IMR-90 (cell line): ENCODE measurements around the gene EMC8. TPM values are rescaled to one million over a fixed set of nuclear protein-coding genes. Genes with fewer than 3 reads are reported as not detected.

Experiments
- ATAC-seq: fragments of 200-7000 bp; cut with Tn5 transposase; 2 replicates; pipeline ENCODE4 v1.9.1; 2020; ENCODE audit warnings: low read depth, mild to moderate bottlenecking, moderate library complexity
- BruUV-seq: library from RNA; stranded (reverse); fragments of 400-500 nt; replicated peaks from 2 replicates; lab custom pipeline; 2021; lab: Mats Ljungman, UMichigan
- CTCF ChIA-PET: fragments of 300-600 bp; formaldehyde crosslinking; extraction: SDS; loops from one replicate; lab custom pipeline; 2021; ENCODE audit warnings: antibody characterized with exemption; lab: Yijun Ruan, JAX
- POLR2A ChIA-PET: fragments of 300-600 bp; sonication (Branson Sonifier 250); formaldehyde crosslinking; loops from one replicate; lab custom pipeline; 2022; ENCODE audit warnings: antibody characterized with exemption; ENCODE audit not compliant: unreplicated experiment; lab: Charles Lee
- DNase-seq: peaks from one replicate; pipeline ENCODE4 v3.0.0; 2013
- H2AFZ ChIP-seq: replicated peaks from 2 replicates; pipeline ENCODE3; 2013; ENCODE audit warnings: low read length, mild to moderate bottlenecking; ENCODE audit not compliant: poor library complexity
- H2AK5ac ChIP-seq: 2 replicates; pipeline ENCODE4 v1.6.1; 2013; ENCODE audit warnings: low read depth, low read length, inconsistent platforms
- H2AK9ac ChIP-seq: replicated peaks from 2 replicates; pipeline ENCODE3; 2013; ENCODE audit warnings: mild to moderate bottlenecking, low read depth, low read length, moderate library complexity; ENCODE audit not compliant: poor library complexity
- H2BK120ac ChIP-seq: 2 replicates; pipeline ENCODE4 v1.6.1; 2013; ENCODE audit warnings: low read depth, low read length, inconsistent platforms
- H2BK15ac ChIP-seq: 3 replicates; pipeline ENCODE4 v1.6.1; 2013; ENCODE audit warnings: low read depth, low read length, inconsistent platforms
- H2BK20ac ChIP-seq: 2 replicates; pipeline ENCODE4 v1.6.1; 2013; ENCODE audit warnings: low read depth, mild to moderate bottlenecking, inconsistent platforms, low read length, moderate library complexity
- H2BK5ac ChIP-seq: 2 replicates; pipeline ENCODE4 v1.6.1; 2013; ENCODE audit warnings: mild to moderate bottlenecking, low read depth, low read length, inconsistent platforms; ENCODE audit not compliant: poor library complexity, severe bottlenecking
- H3K14ac ChIP-seq: replicated peaks from 2 replicates; pipeline ENCODE4 v1.6.1; 2013; ENCODE audit warnings: low read depth, low read length, inconsistent platforms
- H3K18ac ChIP-seq: 2 replicates; pipeline ENCODE4 v1.6.1; 2013; ENCODE audit warnings: low read depth, low read length, control low read depth
- H3K23ac ChIP-seq: 2 replicates; pipeline ENCODE4 v1.6.1; 2013; ENCODE audit warnings: low read depth, low read length, inconsistent platforms
- H3K27ac ChIP-seq: 2 replicates; pipeline ENCODE4 v1.5.1; 2013; ENCODE audit warnings: mild to moderate bottlenecking, control low read depth, low read length; ENCODE audit not compliant: insufficient read depth
- H3K27me3 ChIP-seq: 2 replicates; pipeline ENCODE4 v1.6.1; 2013; ENCODE audit warnings: low read length; ENCODE audit not compliant: control insufficient read depth, insufficient read depth
- H3K36me3 ChIP-seq: 2 replicates; pipeline ENCODE4 v1.6.1; 2013; ENCODE audit warnings: low read length, mixed read lengths; ENCODE audit not compliant: control insufficient read depth, insufficient read depth
- H3K4ac ChIP-seq: 2 replicates; pipeline ENCODE4 v1.6.1; 2013; ENCODE audit warnings: low read depth, low read length, inconsistent platforms
- H3K4me1 ChIP-seq: 2 replicates; pipeline ENCODE4 v1.6.1; 2013; ENCODE audit warnings: low read length, mixed read lengths; ENCODE audit not compliant: control insufficient read depth, insufficient read depth
- H3K4me2 ChIP-seq: 2 replicates; pipeline ENCODE4 v1.6.1; 2013; ENCODE audit warnings: low read depth, mild to moderate bottlenecking, control low read depth, low read length, moderate library complexity
- H3K4me3 ChIP-seq: 2 replicates; pipeline ENCODE4 v1.5.1; 2013; ENCODE audit warnings: low read depth, mild to moderate bottlenecking, control low read depth, low read length, moderate library complexity; ENCODE audit not compliant: insufficient read depth
- H3K56ac ChIP-seq: 2 replicates; pipeline ENCODE4 v1.6.1; 2013; ENCODE audit warnings: low read length, inconsistent platforms; ENCODE audit not compliant: insufficient read depth; ENCODE audit errors: extremely low read depth
- H3K79me1 ChIP-seq, 2 experiments: 2 replicates each; pipeline ENCODE4 v1.6.1; 2013; ENCODE audit warnings: low read length in 2 of 2, inconsistent platforms in 1 of 2, low read depth in 1 of 2
- H3K9ac ChIP-seq: 2 replicates; pipeline ENCODE4 v1.6.1; 2013; ENCODE audit warnings: low read depth, low read length, control low read depth
- H3K9me1 ChIP-seq: 2 replicates; pipeline ENCODE4 v1.6.1; 2013; ENCODE audit warnings: low read length, inconsistent platforms; ENCODE audit not compliant: insufficient read depth
- H3K9me3 ChIP-seq: 2 replicates; pipeline ENCODE4 v1.6.1; 2013; ENCODE audit warnings: low read length; ENCODE audit not compliant: control insufficient read depth, insufficient read depth
- H4K20me1 ChIP-seq: 2 replicates; pipeline ENCODE4 v1.6.1; 2013; ENCODE audit warnings: low read length, inconsistent platforms; ENCODE audit not compliant: insufficient read depth
- H4K5ac ChIP-seq: 2 replicates; pipeline ENCODE4 v1.6.1; 2013; ENCODE audit warnings: mild to moderate bottlenecking, low read depth, low read length, control low read depth
- H4K8ac ChIP-seq, 2 experiments: 2 replicates each; pipeline ENCODE4 v1.6.1; 2013; ENCODE audit warnings: low read depth in 2 of 2, low read length in 2 of 2, control low read depth in 1 of 2, inconsistent platforms in 1 of 2
- H4K91ac ChIP-seq: 2 replicates; pipeline ENCODE4 v1.6.1; 2013; ENCODE audit warnings: low read depth, low read length, inconsistent platforms; ENCODE audit not compliant: insufficient read depth
- CEBPB ChIP-seq: IDR thresholded peaks from 2 replicates; pipeline ENCODE4 v1.6.1; 2012; ENCODE audit warnings: low read depth, low read length, improper control_type of control experiment
- CHD1 ChIP-seq: IDR thresholded peaks from 2 replicates; pipeline ENCODE4 v1.6.1; 2012; ENCODE audit warnings: low read depth, low read length, improper control_type of control experiment
- ELK1 ChIP-seq: fragments of 150-350 bp; IDR thresholded peaks from 2 replicates; pipeline ENCODE4 v1.6.1; 2016; ENCODE audit warnings: low read depth, mild to moderate bottlenecking, low read length, moderate library complexity, borderline replicate concordance
- MAFK ChIP-seq: IDR thresholded peaks from 2 replicates; pipeline ENCODE4 v1.6.1; 2012; ENCODE audit warnings: low read depth, low read length, improper control_type of control experiment
- MAZ ChIP-seq: IDR thresholded peaks from 2 replicates; pipeline ENCODE4 v1.6.1; 2012; ENCODE audit warnings: low read depth, mild to moderate bottlenecking, low read length, improper control_type of control experiment, moderate library complexity, borderline replicate concordance
- MXI1 ChIP-seq: IDR thresholded peaks from 2 replicates; pipeline ENCODE4 v1.6.1; 2012; ENCODE audit warnings: low read depth, mild to moderate bottlenecking, low read length, moderate library complexity, borderline replicate concordance
- NFE2L2 ChIP-seq: fragments of 150-350 bp; IDR thresholded peaks from 2 replicates; pipeline ENCODE4 v1.6.1; 2016; ENCODE audit warnings: low read depth, mild to moderate bottlenecking, low read length
- POLR2A ChIP-seq: IDR thresholded peaks from 2 replicates; pipeline ENCODE4 v1.6.1; 2012; ENCODE audit warnings: mild to moderate bottlenecking, low read depth, low read length
- RAD21 ChIP-seq: IDR thresholded peaks from 2 replicates; pipeline ENCODE4 v1.6.1; 2012; ENCODE audit warnings: low read length, improper control_type of control experiment
- RCOR1 ChIP-seq: IDR thresholded peaks from 2 replicates; pipeline ENCODE4 v1.6.1; 2012; ENCODE audit warnings: mild to moderate bottlenecking, low read length, improper control_type of control experiment; ENCODE audit not compliant: insufficient replicate concordance
- RFX5 ChIP-seq: IDR thresholded peaks from 2 replicates; pipeline ENCODE4 v1.8.0; 2012; ENCODE audit warnings: low read depth, mild to moderate bottlenecking, low read length, moderate library complexity
- USF2 ChIP-seq: fragments of 150-350 bp; IDR thresholded peaks from 2 replicates; pipeline ENCODE4 v1.6.1; 2017; ENCODE audit warnings: mild to moderate bottlenecking, antibody characterized with exemption, low read length, low read depth
- WGBS, 2 experiments: methylation state at CpG; one replicate each; pipeline versions ENCODE4 v1.1.5 to v1.1.7; 2013; ENCODE audit warnings: missing lambda C conversion rate in 2 of 2; ENCODE audit not compliant: insufficient read length in 1 of 2; ENCODE audit errors: extremely low coverage in 2 of 2; 5-methylcytosine and 5-hydroxymethylcytosine counted together
- dilution Hi-C: fragments of 300-500 bp; cut with HindIII; formaldehyde crosslinking; loops from one replicate; pipeline ENCODE4 v1.14.3; 2018; ENCODE audit warnings: low sequenced_read_pairs; ENCODE audit not compliant: unreplicated experiment
- in situ Hi-C: fragments of 300-500 bp; cut with MboI; formaldehyde crosslinking; loops from 3 replicates; pipeline ENCODE4 v1.14.3; 2019; ENCODE audit warnings: low sequenced_read_pairs, inconsistent platforms, mixed read lengths
- intact Hi-C: fragments of 100-400 bp; cut with micrococcal nuclease; formaldehyde crosslinking; loops from 2 replicates; pipeline ENCODE4 v1.10.0; 2022
- polyA plus RNA-seq, 3 experiments: library from polyadenylated mRNA; depleted of rRNA; stranded (reverse); fragments of >200 nt; gene quantifications; 2 replicates each; pipeline ENCODE4 v1.2.3, GENCODE V29; 2012; ENCODE audit warnings: low replicate concordance in 1 of 3
- total RNA-seq: library from RNA; depleted of rRNA; stranded (reverse); fragments of >200 nt; gene quantifications from 2 replicates; pipeline ENCODE4 v1.2.3, GENCODE V29; 2012

EMC8 gene
- total and polyA plus RNA-seq, 2 of the 4 experiments (the other 2 are of a cell fraction): 23.7 to 48.9 TPM

GRCh38 chr16:85770741-85771140 is 28.6 kb downstream of the EMC8 start:
- DNase-seq (no peak), ATAC-seq (no peak)
- H3K4me3 ChIP-seq: no peak overlapping the region
- H4K20me1 ChIP-seq: no peaks in the 10 kb centered on the region
- no peak overlapping the region for H2BK20ac ChIP-seq
- dilution Hi-C loops: no loop called here
- TF ChIP-seq MAZ (no peak), RAD21 (no peak), POLR2A (no peak), RCOR1 (no peak), NFE2L2 (no peak), MXI1 (no peak), USF2 (no peak), CHD1 (no peak), MAFK (no peak), RFX5 (no peak), ELK1 (no peak), CEBPB (no peak)
- BruUV-seq: no TSS peak
- H4K5ac ChIP-seq: no peak overlapping the region
- H3K79me1 ChIP-seq: peaks cover 0 to 10% of the 10 kb centered on the region in 2 experiments; a peak in 1 of 4 replicates
- H3K9me1 ChIP-seq: peaks cover 16% of the 10 kb centered on the region
- H3K36me3 ChIP-seq: peaks cover 4% of the 10 kb centered on the region
- no peak overlapping the region for H3K4me2 ChIP-seq
- no peak overlapping the region for H2AK9ac ChIP-seq
- H3K23ac ChIP-seq: no peak overlapping the region
- H2AFZ ChIP-seq: no peak overlapping the region
- H2BK120ac ChIP-seq: no peak overlapping the region
- no peaks in the 10 kb centered on the region for H3K27me3 ChIP-seq
- ChIA-PET POLR2A (no interaction called here), CTCF (no interaction called here)
- no CpG with 5 or more reads among the region's 6 CpGs for WGBS, 2 experiments
- H3K56ac ChIP-seq: no peak overlapping the region
- H3K9ac ChIP-seq: no peak overlapping the region
- intact Hi-C loops: no loop called here
- no peak overlapping the region for H2BK5ac ChIP-seq
- H3K27ac ChIP-seq: no peak overlapping the region
- H3K9me3 ChIP-seq: no peaks in the 10 kb centered on the region
- peaks cover 10% of the 10 kb centered on the region for H3K4me1 ChIP-seq
- in situ Hi-C loops: no loop called here
- no peak overlapping the region for H2BK15ac ChIP-seq
- H4K91ac ChIP-seq: no peak overlapping the region
- H3K4ac ChIP-seq: no peak overlapping the region
- no peak overlapping the region for H2AK5ac ChIP-seq
- no peak overlapping the region for H3K18ac ChIP-seq
- no peak overlapping the region for H3K14ac ChIP-seq
- no peak overlapping the region for H4K8ac ChIP-seq
